HG03175 (cell line): Measurements from ENCODE around the gene TSTD2.
"Not testable (repeated sequence)": the region's sequence is repeated elsewhere in the genome, so short reads cannot be mapped to it uniquely, and the experiment has no call there.

ENCODE experiments used
- ATAC-seq: cut with Tn5 transposase; IDR thresholded peaks from one replicate; pipeline ENCODE4 v1.9.1; 2021; ENCODE audit warnings: mild to moderate bottlenecking, moderate library complexity; ENCODE audit not compliant: unreplicated experiment

Gene TSTD2

GRCh38 chr9:97593960-97594359 lies 39.2 kb downstream of the TSTD2 start:
- ATAC-seq: no peak

DNA sequence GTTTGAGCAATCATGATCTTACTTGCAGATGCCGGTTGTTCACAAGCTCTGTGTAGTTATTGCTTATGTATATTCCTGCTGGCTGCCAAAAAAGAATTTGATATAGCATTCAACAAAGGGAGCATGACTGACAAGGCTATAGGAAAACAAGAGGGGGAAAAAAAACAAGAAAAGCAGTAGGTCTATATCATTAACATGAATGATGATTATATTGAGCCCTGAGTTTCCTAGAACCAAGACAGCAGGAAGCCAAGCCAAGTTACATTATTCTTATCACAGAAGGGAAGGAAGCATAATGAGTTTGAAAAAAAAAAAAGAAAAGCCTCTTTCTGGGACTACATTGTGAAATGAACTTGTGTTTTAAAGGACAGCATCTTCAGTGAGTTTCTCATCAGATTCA lies 41.0 kb downstream of the TSTD2 start:
- ATAC-seq: no peak

GRCh38 chr9:97591535-97591934 lies 41.6 kb downstream of the TSTD2 start:
- no peak for ATAC-seq

DNA sequence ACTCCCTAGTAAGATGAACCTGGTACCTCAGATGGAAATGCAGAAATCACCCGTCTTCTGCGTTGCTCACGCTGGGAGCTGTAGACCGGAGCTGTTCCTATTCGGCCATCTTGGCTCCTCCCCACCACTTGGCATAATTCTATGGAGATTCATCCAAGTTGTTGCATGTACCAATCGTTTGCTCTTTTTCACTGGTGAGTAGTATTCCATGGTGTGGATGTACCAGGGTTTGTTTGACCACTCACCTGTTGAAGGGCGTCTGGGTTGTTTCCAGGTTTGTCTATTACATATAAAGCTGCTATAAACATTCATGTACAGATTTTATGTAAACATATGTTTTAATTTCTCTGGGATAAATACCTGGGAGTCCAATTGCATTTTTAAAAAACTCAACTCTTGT lies 46.3 kb downstream of the TSTD2 start:
- ATAC-seq: not testable (repeated sequence)

DNA sequence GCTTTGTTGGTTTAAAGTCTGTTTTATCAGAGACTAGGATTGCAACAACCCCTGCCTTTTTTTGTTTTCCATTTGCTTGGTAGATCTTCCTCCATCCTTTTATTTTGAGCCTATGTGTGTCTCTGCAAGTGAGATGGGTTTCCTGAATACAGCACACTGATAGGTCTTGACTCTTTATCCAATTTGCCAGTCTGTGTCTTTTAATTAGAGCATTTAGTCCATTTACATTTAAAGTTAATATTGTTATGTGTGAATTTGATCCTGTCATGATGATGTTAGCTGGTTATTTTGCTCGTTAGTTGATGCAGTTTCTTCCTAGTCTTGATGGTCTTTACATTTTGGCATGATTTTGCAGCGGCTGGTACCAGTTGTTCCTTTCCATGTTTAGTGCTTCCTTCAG lies 48.4 kb downstream of the TSTD2 start:
- ATAC-seq: not testable (repeated sequence)

- not testable (repeated sequence) for ATAC-seq
These were observed 51.6 kb downstream of the TSTD2 start for GRCh38 chr9:97581590-97581989.

- no peak for ATAC-seq
These were observed 53.3 kb downstream of the TSTD2 start for GRCh38 chr9:97579914-97580313.

DNA sequence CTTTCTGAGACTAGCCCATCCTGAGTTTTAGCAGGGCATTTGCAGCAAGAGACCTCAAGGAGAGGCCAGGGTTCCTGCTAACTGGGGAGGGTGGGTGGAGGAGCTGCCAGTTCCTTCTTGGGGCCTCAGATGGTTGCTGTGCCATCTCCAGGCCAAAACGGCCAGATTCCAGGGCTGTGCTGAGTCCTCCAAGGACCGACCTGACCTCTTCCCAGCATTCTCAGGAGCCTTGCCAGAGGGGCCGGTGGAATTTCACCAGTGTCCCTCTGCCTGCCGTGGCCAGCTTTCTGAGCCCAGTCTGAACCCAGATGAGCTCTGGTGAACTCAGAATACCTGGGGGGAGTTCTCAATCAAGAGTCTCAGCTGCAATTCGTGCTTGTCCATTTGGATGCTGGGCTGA lies 54.3 kb downstream of the TSTD2 start:
- no peak for ATAC-seq

GRCh38 chr9:97577051-97577450 lies 56.1 kb downstream of the TSTD2 start:
- ATAC-seq: no peak

GRCh38 chr9:97575673-97576200 lies 57.4 kb downstream of the TSTD2 start:
- no peak for ATAC-seq

GRCh38 chr9:97574921-97575672 lies 58.1 kb downstream of the TSTD2 start:
- not testable (repeated sequence) for ATAC-seq

DNA sequence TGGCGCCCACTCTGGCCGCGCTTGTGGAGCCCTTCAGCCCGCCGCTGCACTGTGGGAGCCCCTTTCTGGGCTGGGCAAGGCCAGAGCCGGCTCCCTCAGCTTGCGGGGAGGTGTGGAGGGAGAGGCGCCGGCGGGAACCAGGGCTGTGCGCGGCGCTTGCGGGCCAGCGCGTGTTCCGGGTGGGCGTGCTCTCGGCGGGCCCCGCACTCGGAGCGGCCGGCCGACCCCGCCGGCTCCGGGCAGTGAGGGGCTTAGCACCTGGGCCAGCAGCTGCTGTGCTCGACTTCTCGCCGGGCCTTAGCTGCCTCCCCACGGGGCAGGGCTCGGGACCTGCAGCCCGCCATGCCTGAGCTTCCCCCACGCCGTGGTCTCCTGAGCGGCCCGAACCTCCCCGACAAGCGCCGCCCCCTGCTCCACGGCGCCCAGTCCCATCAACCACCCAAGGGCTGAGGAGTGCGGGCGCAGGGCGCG lies 59.0 kb downstream of the TSTD2 start:
- not testable (repeated sequence) for ATAC-seq

GRCh38 chr9:97573482-97574073 lies 59.6 kb downstream of the TSTD2 start:
- ATAC-seq: no peak

GRCh38 chr9:97572892-97573365 lies 60.2 kb downstream of the TSTD2 start:
- ATAC-seq: no peak

DNA sequence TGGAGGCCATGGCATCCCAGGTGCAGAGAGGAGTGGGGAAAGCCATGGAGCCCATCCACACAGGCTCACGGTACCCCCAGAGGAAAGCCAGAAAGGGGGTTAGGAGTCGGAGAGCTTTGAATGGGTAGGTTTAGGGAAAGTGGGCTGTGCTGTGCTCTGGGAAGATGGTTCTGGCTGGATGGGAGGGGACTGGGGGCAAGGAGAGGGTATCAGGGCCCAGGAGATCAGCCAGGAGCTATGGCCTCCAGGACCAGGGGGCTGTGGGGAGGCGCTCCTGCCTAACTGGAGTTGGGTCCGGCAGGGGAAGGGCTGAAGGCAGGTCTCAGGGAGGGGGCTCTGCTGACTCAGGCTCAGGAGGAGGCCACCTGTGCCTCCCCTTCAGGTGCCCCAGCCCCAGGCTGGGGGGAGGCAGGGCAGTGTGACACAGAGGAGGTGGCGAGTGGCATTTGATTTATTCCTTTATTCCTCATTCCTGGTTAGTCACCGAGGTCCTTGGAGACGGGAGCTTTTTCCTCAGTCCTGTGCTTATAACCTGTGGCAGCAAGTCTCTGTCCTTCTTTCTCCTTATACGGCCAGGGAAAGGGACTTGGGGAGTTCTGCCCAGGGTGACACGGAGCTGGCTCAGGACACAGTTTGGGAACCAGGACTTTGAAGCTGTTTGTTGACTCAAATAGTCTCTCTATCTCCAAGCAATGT lies 60.8 kb downstream of the TSTD2 start:
- ATAC-seq: no peak

DNA sequence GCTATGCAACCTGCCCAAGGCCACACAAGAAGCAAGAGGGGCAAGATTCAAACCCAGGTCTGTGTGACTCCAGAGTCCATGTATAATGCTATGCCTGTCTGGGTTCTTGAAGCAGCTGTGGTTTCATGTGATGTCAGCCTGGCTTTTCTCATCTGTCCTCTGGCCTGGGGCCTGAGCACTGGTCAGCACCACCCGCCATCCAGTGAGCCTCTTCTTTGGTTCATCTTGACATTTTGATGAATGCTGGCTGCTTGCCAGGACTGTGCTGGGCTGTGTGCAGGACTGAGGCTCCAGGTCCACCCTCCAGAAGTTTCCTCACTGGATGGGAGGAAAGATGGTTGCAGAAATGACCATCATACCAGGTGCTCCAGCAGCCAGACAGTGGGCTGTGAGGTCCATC lies 61.5 kb downstream of the TSTD2 start:
- ATAC-seq: no peak

GRCh38 chr9:97570899-97571298 lies 62.3 kb downstream of the TSTD2 start:
- no peak for ATAC-seq

DNA sequence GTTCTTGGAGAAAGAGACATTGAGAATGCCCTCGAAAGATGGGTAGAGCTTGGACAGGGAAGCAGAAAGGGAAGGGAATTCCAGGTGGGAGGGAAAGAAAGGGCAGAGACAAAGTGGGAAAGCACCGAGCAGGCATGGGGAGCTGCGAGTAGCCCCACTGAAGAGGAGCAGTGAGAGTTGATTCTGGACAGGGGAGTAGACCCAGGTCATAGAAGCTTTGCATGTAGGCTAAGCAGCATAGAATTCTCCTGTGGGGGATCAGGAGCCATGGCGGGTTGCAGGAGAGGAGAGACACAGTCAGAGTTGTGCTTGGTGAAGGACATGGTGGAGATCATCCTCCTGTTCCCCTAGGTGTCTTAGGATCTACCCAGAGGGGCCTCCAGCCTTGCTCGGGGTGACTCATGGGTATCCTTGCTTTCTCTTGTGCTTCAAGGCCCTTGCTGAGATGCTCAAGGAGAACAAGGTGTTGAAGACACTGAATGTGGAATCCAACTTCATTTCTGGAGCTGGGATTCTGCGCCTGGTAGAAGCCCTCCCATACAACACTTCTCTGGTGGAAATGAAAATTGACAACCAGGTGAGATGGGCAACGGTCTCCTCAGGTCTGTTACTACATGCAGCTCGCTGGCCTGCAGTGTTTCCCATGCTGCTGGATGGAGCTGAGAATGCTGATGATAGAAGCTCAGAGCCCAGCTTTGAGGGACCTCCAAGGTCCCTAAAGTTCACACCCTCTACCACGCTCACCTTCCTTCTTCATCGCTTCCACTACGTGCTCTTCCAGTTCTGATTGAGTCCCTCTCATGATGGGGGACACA lies 64.5 kb downstream of the TSTD2 start:
- ATAC-seq: no peak

GRCh38 chr9:97567894-97568202 lies 65.3 kb downstream of the TSTD2 start:
- ATAC-seq: no peak

DNA sequence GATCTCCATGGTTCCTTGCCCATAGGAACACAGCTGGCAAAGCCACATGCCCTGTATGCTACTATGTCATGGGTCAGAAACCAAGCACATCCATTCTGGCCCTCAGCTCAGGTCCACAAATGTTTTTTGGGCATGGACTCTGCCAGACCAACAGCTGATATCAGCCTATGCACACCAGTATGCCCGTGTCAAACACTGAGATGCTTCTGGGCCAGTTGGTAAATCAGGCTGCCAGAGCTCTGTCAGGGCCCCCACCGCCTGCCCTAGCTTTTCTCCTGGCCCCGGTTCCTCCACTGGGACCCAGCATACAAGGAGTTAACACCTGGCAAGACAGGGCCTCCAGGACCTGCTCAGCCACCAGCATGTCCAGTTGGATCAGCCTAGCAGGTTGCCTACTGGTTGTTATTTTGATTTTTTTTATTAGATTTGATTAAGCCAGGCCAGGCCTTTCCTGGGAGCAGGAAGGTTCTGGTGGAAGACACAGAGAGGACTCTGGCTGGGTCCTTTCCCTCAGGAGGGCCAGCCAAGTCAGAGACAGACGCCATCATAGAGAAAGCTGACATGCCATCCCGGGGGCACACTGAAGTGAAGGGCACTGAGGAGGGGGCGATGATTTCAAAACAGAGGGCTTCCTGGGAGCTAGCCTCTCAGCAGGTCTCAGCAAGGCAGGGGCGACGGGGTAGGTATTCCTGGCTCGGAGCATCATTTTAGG lies 65.8 kb downstream of the TSTD2 start:
- ATAC-seq: no peak
